ENCODE data around the gene MRPS2.

Gene MRPS2

DNA sequence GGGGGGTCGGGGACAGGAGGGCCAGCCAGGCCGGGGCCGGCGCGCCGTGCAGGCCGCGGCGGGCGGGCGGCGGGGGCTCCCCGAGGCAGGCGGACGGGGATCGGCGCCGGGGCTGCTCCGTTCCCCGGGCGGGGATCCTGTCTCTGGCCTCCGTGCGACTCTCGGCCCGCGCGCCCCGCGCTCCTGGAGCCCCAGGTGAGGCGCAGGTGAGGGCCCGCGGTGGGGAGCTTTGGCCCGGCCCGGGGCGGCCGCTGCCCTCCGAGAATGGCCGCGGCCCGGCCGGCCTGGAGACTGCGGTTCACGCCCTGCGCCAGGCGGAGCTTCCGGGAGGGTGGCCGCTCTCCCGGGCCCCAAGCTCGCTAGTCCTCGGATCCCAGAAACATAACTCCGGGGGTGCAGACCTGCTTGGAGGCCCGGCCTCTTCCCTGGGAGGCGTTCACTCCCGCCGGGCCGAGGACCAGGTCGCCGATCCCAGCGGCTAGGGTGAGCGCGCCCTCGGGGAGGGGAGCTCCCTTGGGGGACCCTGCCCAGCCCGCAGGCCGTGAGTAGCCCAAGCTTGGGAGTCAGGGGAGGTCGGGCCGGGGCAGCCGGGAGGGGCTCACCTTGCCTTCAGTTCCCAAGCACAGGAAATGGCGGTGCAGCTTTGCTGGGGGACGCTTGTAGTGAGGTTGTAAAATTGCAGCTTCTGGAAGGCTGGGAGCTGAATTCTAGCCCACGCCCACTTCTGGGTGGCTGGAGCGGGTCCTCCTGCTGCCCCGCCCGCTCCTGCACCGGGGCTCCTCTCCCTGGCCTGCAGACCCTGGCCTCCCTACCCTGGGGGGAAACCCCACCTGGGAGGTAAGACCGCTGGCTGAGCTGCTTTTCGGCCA lies 20.2 kb upstream of the MRPS2 start:
- DNase-seq (ENCODE audit: low read depth in 2 of 2): no peak

DNA sequence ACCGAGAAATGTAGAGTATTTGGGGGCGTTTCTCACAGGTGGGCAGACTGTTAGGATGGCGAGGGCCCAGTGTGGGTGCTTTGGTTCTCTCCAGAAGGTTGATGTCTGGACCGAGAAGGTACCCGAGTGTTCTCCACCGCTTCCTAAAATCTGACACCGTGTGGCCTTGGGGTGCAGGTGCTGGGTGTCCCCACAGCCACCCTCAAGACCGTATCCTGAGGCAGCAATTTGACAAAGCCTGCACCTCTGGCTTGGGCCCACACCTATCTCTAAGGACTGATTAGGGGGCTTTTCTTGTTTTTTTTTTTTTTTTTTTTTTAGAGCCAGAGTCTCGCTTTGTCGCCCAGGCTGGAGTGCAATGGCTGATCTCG lies 19.6 kb upstream of the MRPS2 start:
- no peak for DNase-seq (ENCODE audit: low read depth in 2 of 2)

DNA sequence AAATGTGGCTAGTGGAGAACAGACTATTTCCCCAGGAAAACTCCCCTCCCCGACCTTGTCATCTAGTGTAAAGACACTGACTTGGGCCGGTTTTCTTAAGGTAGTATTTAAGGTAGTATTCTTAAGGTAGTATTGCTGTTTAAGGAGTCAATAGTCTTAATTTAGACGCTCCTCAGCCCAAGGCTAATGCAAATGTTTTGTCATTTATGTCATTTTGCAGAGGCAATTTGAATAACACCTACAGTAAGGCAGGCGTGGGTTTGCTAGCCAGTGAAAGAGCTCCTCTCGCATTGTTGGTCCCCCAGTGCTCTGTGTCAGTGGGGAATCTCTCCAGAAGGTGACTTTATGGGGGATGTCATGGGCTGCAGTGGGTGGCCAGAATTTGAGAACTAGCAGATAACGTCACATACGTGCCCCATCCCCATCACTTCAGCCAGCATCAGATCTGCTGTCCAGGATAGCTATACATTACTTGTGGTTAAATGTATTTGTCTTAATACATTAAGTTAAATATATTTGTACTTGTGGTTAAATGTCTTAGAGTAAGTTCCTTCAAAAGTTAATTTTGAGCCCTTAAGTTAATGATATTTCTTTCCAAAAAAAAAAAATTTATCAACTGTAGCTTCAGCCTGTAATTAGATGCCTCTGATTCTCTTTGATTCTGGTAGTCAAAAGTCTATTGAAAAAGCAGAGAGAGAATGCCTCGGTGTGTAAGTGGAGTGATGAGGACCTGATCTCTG lies 18.3 kb upstream of the MRPS2 start:
- no peak for DNase-seq (ENCODE audit: low read depth in 2 of 2)

DNA sequence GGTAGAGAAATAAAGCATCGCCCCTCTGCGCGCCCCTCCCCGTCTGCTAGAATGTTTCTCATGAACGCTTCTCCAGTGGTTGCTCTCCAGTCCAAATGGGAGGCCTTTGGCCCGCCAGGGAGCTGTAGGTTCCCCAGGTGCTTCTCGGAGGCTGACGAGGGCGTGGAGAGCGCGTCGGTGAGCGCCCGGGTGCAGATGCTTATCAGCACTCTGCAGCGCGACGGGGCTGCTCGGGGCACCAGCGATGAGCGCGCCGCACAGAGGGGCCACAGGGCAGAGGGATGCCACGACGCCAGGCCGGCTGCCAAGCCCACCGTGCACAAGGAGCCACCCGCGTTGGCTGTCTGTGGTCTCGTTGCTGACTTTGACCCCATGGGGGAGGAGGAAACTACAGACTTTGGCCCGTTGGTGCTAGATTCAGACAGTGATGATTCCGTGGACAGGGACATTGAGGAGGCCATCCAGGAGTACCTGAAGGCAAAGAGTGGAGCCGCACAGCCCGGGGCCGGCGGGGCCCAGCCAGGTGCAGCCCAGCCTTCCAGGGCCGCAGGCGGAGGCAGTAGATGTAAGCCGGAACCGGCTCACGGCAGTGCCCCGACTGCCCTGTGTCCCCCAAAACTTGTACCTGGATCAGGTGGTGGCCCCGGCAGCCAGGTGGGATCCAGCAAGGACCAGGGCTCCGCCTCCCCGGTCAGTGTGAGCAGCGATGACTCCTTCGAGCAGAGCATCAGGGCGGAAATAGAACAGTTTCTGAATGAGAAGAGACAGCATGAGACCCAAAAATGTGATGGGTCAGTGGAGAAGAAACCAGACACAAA lies 15.8 kb upstream of the MRPS2 start:
- no peak for DNase-seq (ENCODE audit: low read depth in 2 of 2)

DNA sequence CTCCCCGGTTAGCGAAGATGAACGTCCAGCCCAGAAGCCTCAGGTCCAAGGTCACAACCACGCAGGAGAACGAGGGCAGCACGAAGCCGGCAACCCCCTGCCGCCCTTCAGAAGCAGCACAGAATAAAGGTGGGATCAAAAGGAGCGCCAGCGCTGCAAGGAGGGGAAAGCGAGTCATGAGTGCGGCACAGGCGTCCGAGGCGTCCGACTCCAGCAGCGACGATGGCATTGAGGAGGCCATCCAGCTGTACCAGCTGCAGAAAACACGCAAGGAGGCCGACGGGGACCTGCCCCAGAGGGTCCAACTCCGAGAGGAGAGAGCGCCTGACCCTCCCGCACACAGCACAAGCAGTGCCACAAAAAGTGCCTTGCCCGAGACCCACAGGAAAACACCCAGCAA lies 15.1 kb upstream of the MRPS2 start:
- DNase-seq (ENCODE audit: low read depth in 2 of 2): no peak

DNA sequence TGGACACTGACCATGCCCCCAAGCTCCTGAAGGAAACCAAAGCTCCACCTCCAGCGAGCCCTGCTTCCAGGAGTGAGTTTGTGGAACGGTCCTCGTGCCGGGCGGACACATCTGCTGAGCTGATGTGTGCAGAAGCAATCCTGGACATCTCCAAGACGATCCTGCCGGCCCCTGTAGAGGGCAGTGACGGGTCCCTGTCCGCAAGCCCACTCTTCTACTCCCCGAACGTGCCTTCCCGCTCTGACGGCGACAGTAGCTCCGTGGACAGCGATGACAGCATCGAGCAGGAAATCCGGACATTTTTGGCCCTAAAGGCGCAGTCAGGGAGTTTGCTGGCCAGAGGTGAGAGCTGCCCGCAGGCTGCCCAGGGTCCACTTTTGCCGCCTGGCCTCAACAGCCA lies 14.7 kb upstream of the MRPS2 start:
- no peak for DNase-seq (ENCODE audit: low read depth in 2 of 2)

DNA sequence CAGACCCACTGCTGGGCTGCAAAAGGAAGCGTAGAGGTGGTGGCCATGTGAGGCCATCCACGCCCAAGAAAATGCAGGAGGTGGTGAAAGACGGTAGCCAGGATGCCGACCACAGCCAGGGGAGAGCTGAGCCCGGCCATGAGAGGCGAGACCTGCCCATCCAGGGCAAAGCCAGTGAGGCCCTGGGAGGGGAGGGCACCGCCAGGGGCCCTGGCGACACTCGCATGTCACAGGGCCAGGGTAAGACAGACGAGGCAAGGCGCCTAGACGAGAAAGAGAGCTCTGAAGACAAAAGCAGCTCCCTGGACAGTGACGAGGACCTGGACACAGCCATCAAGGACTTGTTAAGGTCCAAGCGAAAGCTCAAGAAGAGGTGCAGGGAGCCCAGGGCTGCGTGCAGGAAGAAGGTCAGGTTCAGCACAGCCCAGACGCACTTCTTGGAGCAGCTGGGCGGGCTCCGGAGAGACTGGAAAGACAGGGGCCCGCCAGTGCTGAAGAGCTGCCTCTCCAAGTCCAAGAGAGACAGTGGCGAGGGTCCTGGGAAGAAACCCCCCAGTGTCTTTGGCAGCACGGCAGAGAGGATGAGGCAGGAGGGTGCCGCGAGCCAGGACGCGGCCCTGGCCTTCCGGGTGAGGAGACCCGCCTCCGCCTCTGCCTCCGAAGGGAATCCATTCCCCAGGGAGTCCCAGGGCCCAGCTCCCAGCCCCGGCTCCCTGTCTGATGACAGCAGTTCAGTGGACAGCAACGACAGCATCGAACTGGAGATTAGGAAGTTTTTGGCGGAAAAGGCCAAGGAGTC lies 14.0 kb upstream of the MRPS2 start:
- no peak for DNase-seq (ENCODE audit: low read depth in 2 of 2)

DNA sequence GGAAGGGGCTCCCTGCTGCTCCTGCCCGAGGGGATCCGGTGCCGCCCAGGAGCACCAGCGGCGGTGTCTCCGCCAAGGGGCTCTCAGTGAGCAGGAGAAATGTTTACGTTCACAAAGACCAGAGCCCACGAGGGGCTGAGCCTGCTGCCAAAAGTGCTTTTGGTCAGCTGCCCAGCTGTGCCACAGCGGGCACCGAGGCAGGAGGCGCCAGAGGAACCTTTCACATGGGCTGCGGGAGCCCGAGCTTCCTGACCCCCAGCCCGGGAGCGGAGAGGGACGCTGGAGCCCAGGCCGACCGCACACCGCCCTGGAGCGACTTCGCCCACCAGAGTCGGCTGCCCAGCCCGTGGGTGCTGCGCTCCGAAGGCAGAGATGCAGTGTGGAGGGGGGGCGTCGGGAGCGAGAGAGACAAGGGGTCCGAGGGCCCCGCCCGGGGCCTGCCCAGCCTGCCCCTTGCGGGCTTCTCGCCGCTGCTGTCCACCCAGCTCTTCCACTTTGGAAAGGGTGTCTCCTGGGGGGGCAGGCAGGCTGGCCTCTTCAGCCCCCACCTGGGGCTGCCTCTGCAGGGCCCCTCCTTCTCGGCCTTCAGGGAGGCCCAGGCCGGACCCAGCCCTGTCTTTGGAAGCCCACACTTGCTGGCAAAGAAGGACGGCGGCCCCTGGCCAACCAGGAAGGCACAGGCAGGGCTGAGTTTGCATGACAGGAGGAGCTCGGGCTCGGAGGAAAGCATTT lies 13.0 kb upstream of the MRPS2 start:
- no peak for DNase-seq (ENCODE audit: low read depth in 2 of 2)

DNA sequence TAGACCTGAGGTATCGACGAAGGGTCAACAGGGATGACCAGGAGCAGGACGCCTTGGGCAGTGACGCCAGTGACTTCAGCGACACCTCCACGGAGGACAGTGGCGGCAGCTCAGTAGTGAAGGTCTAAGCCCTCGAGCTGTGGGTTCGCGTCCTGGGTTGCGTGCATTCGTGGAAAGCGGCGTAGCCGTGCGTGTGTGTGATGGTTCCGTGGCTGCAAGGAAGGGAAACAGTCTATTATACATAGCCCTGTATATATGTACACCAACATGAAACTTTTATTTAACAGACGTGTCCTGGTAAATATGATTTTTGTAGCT lies 12.5 kb upstream of the MRPS2 start:
- DNase-seq (ENCODE audit: low read depth in 2 of 2): no peak

DNA sequence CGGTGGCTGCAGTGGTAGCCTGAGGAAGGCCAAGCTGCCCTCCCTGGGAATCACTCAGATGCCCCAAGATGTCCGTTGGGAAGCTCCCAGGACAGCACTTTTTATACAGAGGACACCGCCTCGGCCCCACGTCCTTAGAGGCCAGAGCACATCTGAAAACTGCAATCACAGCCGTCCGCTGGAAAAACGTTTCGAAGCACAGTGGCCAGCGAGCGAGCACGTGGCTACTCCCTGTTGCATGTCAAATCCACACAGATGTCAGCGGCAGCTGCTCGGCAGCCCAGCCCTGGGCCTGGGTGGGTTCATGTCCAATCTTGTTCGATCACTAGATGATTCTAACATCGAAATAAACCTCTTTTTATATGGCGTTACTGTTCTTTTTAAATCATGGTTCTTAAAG lies 12.0 kb upstream of the MRPS2 start:
- no peak for DNase-seq (ENCODE audit: low read depth in 2 of 2)

DNA sequence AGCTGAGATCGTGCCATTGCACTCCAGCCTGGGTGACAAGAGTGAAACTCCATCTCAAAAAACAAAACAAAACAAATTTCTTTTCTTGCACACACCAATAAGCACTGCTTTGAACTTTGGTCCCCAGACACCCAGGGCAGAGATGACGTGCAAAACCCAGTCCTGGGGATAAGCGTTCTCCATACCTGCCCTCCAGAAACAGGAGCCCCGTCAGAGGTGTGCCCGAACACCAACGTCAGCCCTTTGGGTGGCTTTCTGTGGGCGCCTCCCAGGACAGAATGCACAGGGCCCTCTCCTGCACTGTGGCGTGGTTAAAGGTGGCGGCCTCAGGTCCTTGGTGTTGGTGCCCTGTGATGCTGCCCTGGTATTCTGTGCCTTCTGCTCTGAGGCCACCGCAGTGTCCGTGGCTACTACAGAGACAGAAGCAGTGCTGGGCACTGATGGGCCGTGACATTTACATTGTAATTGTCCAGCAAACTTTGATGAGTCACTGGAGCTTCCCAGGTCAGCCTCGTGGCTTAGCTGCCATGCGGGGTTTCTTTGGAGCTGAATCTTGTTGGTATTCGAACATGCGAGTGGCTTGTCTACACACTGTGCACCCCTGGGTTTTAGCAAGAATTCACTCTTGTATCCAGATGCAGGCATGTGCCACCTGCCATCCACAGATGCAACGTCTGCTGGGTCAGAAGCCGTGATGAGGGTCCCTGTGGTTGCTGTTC lies 11.1 kb upstream of the MRPS2 start:
- no peak for DNase-seq (ENCODE audit: low read depth in 2 of 2)

DNA sequence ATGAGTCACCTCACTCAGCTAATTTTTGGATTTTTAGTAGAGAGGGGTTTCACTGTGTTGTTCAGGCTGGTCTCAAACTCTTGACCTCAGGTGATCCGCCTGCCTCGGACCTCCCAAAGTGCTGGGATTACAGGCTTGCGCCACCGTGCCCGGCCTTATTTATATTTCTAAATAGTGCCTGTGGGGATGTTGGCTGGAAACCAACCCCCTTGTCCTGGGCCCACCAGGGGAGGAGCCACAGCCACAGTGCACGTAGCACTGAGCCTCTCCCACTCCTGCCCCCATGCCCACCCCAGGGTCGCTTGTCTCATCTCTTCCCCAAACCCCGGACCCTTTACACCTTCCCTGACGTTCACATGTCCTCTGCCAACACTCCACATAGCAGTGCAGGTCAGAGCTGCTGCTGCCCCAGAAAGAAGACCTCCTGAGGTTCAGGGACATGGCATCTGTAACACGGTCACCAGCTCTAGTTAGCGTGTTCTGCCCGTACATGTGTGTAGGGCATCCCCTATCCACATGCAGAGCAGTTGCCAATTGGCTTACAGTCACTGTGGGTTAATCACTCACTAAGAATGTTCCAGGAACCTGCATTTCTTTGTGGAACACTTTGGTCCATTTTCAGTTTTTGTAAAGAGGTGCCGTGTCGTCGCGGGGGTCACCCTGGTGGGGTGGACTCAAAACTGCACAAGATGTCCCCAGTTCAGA lies 10.2 kb upstream of the MRPS2 start:
- no peak for DNase-seq (ENCODE audit: low read depth in 2 of 2)

DNA sequence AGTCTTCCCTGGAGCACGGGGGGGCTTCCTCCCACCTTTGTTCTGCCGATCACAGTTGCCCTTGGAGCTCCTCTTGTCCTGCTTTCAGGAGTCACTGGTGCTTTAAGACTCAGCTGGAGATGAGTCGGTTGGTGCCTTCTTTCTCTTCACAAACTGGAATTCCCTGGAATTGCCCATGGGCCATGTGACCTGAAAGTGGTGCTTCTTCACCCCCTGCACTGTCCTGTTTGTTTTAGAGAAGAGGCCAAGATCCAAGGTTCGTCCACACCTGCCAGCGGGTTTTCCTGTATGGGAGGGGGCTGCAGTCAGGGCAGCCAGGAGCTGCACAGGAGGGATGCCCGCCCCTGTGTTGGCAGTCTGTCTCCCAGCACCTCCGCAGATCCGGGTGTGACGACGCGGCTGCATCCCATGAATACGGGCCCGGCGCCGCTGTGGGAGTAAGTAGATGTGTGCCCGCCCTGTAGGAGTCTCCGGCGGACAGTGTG lies 9.5 kb upstream of the MRPS2 start:
- DNase-seq (ENCODE audit: low read depth in 2 of 2): no peak

DNA sequence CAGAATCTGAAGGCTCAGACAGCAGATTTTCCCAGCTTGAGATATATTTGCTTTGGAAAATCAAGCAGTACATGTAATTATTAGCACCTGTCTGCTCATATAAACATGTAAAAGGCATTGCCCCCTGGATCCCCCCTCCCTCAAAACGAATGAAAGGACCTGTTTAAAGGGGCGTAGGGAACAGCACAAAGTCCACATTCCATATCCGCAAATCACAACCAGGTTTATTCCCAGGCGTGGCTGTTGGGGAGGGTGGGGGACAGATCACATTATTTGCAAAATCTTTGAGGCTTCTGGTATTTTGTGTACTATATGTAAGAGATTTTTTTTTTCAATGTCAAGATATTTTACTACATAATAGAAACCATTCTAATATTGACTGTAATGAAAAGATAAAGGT lies 8.7 kb upstream of the MRPS2 start:
- DNase-seq (ENCODE audit: low read depth in 2 of 2): no peak

DNA sequence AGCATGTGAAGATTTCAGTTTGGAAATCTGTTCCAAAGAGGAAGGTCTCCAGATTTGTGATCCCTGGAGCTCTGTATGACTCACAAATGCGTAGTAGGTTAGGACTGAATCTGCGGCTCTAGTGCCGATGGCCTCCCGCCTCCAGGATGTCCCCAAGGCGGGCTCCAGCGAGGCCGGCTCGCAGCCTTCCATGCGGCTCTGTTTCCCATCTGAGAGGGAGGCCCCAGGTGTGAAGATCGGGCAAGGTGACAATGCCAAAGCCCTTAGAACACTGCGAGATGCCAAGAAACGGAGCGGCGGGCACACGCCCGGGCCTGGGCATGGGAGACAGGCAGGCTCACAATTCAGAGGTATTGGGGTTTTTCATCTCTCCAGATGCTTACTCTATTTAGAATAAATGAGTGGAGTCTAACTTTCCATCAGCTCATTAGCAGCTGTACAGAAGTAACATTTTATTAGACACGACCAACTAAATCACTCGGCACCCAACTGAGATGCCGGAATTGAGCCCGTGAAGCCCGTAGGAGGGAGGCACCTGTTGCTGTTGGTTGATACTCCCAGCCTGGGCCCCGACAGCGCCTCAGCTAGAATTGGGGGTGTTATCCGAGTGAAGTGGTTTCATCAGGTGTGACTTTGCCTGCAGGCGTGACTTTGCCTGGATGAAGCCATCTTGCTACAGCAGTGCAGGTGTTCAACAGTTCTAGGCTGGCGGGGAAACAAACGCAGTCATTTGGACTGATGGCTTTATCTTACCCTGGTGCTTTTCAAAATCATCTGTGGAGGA lies 7.4 kb upstream of the MRPS2 start:
- DNase-seq (ENCODE audit: low read depth in 2 of 2): no peak

DNA sequence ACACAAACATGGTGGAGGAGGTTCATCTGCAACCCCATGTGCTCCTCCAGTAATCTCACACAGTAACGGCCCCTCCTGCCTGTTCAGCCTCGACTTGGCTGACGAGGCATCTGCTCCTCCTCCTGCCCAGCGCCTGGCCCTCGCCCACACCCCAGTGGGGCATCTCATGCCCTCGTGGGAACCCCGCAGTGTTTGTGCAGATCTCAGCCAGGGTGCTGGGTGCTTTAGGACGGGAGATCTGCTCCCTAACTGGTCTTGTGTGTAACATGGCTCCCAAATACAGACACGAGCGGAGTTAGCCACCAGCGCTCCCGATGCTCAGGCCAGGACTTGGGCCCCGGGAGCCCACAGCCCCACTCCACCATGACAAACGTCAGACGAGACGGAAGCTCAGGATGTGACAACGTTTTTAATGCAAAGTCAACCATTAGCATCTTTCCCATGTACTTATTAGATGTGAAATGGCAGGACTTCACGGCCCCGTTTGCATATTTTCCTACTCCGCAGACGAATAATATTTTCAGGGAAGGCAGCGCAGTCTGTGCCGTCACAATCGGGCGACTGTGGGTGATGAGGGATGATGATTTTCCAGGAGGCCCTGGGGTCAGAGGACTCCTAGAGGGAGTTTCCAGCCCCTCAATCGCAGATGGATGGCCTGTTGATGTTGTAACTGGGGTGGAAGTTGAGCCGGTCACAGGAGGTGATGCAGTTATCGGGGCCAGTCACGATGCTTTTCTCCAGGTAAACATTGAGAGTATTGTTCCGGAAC lies 5.5 kb upstream of the MRPS2 start:
- no peak for DNase-seq (ENCODE audit: low read depth in 2 of 2)

DNA sequence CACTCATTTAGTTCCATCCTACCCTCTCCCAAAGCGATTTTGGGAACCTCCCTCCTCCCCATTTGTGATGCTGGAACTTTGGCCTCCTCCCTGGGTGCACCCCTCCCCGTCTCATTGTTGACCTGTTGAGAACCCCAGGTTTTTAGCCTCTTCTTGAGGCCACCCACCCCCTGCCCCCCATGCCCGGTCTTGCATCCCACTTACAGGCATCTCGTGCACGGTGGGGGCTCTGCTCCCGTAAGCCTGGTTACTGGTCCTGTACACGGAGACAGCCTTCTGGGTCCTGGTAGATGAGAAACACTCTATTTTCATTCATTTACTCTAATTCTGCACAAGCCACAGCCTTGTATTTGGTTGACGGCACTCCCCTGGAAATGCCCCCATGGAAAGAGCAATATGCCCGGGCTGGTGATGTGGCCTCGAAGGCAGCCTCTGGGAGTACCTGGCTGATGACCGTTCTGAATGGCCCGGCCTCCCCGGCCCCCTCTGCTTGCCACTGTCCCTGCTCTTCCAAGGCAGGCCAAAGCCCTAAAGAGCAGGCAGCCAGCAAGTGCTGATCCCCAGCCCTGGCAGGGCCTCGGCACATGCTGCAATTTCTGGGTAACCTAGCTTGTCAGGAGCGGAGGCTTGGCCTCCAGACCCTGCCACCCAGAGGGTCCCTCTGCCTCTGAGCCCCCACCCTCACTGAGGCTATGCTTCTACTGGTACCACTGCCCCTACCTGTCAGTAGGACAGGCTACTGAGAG lies 1.9 kb upstream of the MRPS2 start:
- no peak for DNase-seq (ENCODE audit: low read depth in 2 of 2)

All from fibroblast of skin of left quadriceps (primary cell).